Coronary artery (tissue), 2 donors: ENCODE measurements around the gene HS6ST2.

ENCODE experiments used
- DNase-seq: peaks from one replicate; pipeline ENCODE4 v3.0.0-alpha.2; 2017; ENCODE audit warnings: low spot score
- H3K27ac ChIP-seq, 2 donors: fragments of 200-600 bp; sonication (generic); one replicate each; pipeline ENCODE4 v1.5.1; 2016 to 2019
- H3K4me3 ChIP-seq: fragments of 200-600 bp; sonication (generic); 2 replicates; pipeline ENCODE4 v1.5.1; 2016; ENCODE audit warnings: mild to moderate bottlenecking, moderate library complexity
- CTCF ChIP-seq: fragments of 200-600 bp; sonication (generic); IDR thresholded peaks from one replicate; pipeline ENCODE4 v1.5.1; 2019; ENCODE audit warnings: antibody characterized with exemption

Gene HS6ST2

GRCh38 chrX:132834109-132834508 is 124.3 kb downstream of the HS6ST2 start:
- no peak overlapping the region for H3K4me3 ChIP-seq
- no peak for DNase-seq
- TF ChIP-seq CTCF, result no peak
- no peak overlapping the region for H3K27ac ChIP-seq

GRCh38 chrX:132833373-132833772 is 125.1 kb downstream of the HS6ST2 start:
- TF ChIP-seq CTCF, result no peak
- H3K4me3 ChIP-seq, result no peak overlapping the region
- DNase-seq, result no peak
- no peak overlapping the region for H3K27ac ChIP-seq

GRCh38 chrX:132831336-132831973 is 127.0 kb downstream of the HS6ST2 start:
- H3K27ac ChIP-seq, result no peak overlapping the region
- no peak overlapping the region for H3K4me3 ChIP-seq
- TF ChIP-seq CTCF, result no peak
- no peak for DNase-seq

- H3K27ac ChIP-seq, result no peak overlapping the region
- no peak overlapping the region for H3K4me3 ChIP-seq
- no peak for DNase-seq
- no peak for TF ChIP-seq CTCF
These were observed 135.8 kb downstream of the HS6ST2 start for GRCh38 chrX:132822634-132823012.

- no peak for TF ChIP-seq CTCF
- no peak for DNase-seq
- H3K4me3 ChIP-seq, result no peak overlapping the region
- H3K27ac ChIP-seq, result no peak overlapping the region
These were observed 136.3 kb downstream of the HS6ST2 start for GRCh38 chrX:132821974-132822633.

GRCh38 chrX:132820675-132821074 is 137.8 kb downstream of the HS6ST2 start:
- Histone ChIP-seq H3K4me3 (no peak overlapping the region), H3K27ac (no peak overlapping the region)
- no peak for TF ChIP-seq CTCF
- DNase-seq, result no peak

- DNase-seq, result no peak
- H3K4me3 ChIP-seq, result no peak overlapping the region
- no peak overlapping the region for H3K27ac ChIP-seq
- no peak for TF ChIP-seq CTCF
These were observed 138.6 kb downstream of the HS6ST2 start for GRCh38 chrX:132819711-132820264.
